ENCODE data around the gene TGFB1I1.

The TGFB1I1 gene

DNA sequence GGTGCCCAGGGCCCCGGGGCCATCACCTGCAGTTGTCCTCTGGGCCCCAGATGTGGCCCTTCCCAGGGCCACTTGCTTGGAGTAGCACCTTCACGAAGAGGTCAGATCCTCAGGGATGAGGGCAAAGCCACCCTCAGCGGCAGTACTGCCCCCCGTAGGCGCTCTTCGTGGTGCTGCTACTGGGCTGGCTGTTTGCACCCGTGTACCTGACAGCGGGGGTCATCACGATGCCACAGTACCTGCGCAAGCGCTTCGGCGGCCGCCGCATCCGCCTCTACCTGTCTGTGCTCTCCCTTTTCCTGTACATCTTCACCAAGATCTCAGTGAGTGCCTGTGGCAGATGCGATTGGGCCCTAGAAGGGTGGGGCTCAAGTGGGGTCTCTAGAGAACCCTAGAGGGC, 13.6 kb downstream of the TGFB1I1 start:
- no peak overlapping the region for H3K27ac Mint-ChIP-seq
- peaks cover 11% of the 10 kb centered on the region for H3K4me1 Mint-ChIP-seq (ENCODE audit: low read depth)
- no peaks in the 10 kb centered on the region for H3K27me3 Mint-ChIP-seq
- H3K4me3 Mint-ChIP-seq: no peak overlapping the region
- peaks cover 8% of the 10 kb centered on the region for H3K36me3 Mint-ChIP-seq (ENCODE audit: low read depth)
- DNase-seq: no peak
- no peaks in the 10 kb centered on the region for H3K9me3 Mint-ChIP-seq

DNA sequence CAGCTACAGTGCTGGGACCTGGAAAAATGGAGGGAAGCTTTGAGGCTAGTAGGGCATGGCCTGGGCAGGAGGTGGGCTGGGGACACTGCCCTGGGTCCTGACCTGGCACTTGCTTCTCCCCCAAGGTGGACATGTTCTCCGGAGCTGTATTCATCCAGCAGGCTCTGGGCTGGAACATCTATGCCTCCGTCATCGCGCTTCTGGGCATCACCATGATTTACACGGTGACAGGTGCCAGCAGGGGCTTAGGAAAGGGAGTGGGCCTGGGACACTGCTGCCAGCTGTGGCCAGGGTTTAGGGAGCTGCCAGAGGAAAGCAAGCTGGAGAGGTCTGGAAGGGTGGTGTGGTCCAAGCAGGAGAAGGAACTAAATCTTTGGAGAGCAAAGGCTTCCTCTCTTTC, 14.1 kb downstream of the TGFB1I1 start:
- H3K4me3 Mint-ChIP-seq: no peak overlapping the region
- DNase-seq: no peak
- H3K4me1 Mint-ChIP-seq (ENCODE audit: low read depth): peaks cover 11% of the 10 kb centered on the region
- H3K36me3 Mint-ChIP-seq (ENCODE audit: low read depth): peaks cover 12% of the 10 kb centered on the region
- H3K27me3 Mint-ChIP-seq: no peaks in the 10 kb centered on the region
- no peak overlapping the region for H3K27ac Mint-ChIP-seq
- H3K9me3 Mint-ChIP-seq: no peaks in the 10 kb centered on the region

DNA sequence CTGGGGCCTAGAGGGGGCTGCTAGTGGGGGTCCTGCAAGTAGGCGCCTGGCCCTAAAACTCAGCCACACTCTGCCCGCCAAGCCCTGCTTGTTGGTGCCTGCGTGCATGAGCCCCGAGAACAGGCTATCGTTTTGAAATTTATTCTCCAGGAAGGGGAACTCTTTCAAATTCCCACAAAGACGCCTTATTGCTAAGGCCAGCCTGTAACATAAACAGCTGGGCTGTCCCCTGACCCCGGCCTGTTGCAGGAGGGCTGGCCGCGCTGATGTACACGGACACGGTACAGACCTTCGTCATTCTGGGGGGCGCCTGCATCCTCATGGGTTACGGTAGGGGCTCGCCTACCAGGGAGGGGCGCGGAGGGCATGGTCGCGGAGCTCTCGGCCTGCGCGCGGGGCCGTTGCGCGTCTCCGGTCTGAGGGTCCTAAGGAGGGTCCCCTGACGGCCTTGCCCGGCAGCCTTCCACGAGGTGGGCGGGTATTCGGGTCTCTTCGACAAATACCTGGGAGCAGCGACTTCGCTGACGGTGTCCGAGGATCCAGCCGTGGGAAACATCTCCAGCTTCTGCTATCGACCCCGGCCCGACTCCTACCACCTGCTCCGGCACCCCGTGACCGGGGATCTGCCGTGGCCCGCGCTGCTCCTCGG, 15.2 kb downstream of the TGFB1I1 start:
- no peak for DNase-seq

DNA sequence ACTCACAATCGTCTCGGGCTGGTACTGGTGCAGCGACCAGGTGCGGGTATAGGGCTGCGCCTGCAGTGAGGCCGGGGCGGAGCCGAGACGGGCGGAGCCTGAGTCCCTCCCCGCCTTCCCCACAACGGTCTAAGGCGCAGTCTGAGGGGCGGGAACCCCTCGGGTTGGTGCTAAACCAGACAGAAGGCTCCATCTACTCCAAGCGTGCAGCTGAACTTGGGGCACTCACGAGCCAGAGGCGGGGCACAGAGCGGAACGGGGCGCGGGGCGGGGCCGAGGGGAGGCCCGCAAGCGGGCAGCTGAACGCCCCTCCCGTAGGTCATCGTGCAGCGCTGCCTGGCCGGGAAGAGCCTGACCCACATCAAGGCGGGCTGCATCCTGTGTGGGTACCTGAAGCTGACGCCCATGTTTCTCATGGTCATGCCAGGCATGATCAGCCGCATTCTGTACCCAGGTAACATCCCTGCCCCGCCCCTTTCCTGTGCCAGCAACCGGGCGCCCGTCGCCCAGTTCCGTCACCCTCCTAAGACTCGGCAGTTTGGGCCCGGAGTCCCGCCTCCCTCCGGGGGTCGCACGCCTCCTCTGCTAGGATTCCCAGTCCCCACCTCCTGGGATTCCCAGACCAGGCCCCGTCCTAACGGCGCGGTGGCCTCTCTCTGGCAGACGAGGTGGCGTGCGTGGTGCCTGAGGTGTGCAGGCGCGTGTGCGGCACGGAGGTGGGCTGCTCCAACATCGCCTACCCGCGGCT, 15.9 kb downstream of the TGFB1I1 start:
- Mint-ChIP-seq H3K4me3 (peak overlapping the region; percentile 81), H3K27me3 (no peaks in the 10 kb centered on the region), H3K4me1 (ENCODE audit: low read depth) (peaks cover 11% of the 10 kb centered on the region), H3K36me3 (ENCODE audit: low read depth) (peaks cover 29% of the 10 kb centered on the region), H3K9me3 (no peaks in the 10 kb centered on the region), H3K27ac (peak overlapping the region; percentile 55)
- DNase-seq: peak; percentile 80

More for the DNA sequence above, 15.2 kb downstream of the TGFB1I1 start:
- Mint-ChIP-seq H3K27me3 (no peaks in the 10 kb centered on the region), H3K4me1 (ENCODE audit: low read depth) (peaks cover 11% of the 10 kb centered on the region), H3K36me3 (ENCODE audit: low read depth) (peaks cover 22% of the 10 kb centered on the region), H3K27ac (peak overlapping the region; percentile 55), H3K9me3 (no peaks in the 10 kb centered on the region), H3K4me3 (peak overlapping the region; percentile 81)

DNA sequence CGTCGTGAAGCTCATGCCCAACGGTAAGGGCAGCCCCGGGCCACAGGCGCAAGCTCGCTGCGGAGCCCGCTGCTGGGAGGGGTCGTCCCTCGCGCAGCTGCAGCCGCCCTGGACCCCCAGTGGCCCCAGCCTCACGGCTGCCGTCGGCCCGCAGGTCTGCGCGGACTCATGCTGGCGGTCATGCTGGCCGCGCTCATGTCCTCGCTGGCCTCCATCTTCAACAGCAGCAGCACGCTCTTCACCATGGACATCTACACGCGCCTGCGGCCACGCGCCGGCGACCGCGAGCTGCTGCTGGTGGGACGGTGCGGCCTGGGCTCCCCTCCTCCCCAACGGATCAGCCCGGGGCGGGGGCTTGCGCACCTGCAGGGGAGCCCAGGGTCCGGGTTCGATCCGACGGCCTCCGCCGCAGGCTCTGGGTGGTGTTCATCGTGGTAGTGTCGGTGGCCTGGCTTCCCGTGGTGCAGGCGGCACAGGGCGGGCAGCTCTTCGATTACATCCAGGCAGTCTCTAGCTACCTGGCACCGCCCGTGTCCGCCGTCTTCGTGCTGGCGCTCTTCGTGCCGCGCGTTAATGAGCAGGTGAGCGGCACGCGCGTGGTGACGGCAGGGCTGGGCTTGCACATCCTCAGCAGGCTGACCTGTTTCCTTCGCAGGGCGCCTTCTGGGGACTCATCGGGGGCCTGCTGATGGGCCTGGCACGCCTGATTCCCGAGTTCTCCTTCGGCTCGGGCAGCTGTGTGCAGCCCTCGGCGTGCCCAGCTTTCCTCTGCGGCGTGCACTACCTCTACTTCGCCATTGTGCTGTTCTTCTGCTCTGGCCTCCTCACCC, 16.7 kb downstream of the TGFB1I1 start:
- H3K27ac Mint-ChIP-seq: no peak overlapping the region
- DNase-seq: no peak
- H3K36me3 Mint-ChIP-seq (ENCODE audit: low read depth): peaks cover 37% of the 10 kb centered on the region
- peak overlapping the region; percentile 81 for H3K4me3 Mint-ChIP-seq
- no peaks in the 10 kb centered on the region for H3K9me3 Mint-ChIP-seq
- no peaks in the 10 kb centered on the region for H3K27me3 Mint-ChIP-seq
- peaks cover 11% of the 10 kb centered on the region for H3K4me1 Mint-ChIP-seq (ENCODE audit: low read depth)

DNA sequence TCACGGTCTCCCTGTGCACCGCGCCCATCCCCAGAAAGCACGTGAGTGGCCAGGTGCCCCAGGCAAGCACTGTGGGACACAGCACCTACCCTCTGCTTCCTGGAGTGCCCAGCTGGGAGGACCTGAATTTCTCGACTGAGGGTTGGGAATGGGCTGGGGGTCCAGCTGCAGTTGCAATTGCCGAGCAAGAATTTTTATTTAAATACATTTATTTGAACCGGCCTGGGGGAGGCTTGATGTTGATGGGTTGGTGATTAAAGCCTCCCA, 17.3 kb downstream of the TGFB1I1 start:
- no peaks in the 10 kb centered on the region for H3K27me3 Mint-ChIP-seq
- H3K4me1 Mint-ChIP-seq (ENCODE audit: low read depth): peaks cover 11% of the 10 kb centered on the region
- no peaks in the 10 kb centered on the region for H3K9me3 Mint-ChIP-seq
- H3K4me3 Mint-ChIP-seq: no peak overlapping the region
- H3K36me3 Mint-ChIP-seq (ENCODE audit: low read depth): peaks cover 40% of the 10 kb centered on the region
- H3K27ac Mint-ChIP-seq: no peak overlapping the region
- no peak for DNase-seq

DNA sequence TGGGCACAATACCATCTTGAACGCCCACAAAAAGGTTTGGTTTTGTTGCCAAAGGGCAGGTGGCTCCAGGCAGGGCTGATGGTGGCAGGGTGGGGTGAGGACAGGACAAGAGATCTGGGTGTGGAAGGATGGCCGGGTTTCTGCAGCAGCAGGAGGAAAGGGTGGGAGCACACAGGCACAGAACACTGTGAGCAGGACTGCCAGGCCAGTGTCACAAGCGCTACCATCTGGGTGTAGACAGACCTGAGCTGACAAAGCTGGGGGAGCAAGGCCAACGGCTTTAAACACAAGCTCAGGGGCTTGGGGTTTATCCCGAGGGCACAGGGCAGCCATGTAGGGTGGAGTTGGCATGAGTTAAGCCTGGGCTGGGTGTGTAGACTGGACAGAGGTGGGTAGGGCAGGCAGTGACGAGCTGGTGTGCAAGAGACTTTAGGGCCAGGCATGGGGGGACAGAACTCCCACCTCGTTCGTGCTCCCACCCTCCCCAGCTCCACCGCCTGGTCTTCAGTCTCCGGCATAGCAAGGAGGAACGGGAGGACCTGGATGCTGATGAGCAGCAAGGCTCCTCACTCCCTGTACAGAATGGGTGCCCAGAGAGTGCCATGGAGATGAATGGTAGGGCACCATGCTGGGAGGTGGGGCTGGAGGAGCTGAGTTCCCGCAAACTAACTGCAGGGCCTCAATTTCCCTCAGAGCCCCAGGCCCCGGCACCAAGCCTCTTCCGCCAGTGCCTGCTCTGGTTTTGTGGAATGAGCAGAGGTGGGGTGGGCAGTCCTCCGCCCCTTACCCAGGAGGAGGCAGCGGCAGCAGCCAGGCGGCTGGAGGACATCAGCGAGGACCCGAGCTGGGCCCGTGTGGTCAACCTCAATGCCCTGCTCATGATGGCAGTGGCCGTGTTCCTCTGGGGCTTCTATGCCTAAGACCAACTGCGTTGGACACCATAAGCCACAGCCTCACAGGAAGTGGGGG, 17.9 kb downstream of the TGFB1I1 start:
- Mint-ChIP-seq H3K27ac (no peak overlapping the region), H3K4me3 (no peak overlapping the region), H3K27me3 (no peaks in the 10 kb centered on the region), H3K36me3 (ENCODE audit: low read depth) (peaks cover 43% of the 10 kb centered on the region), H3K4me1 (ENCODE audit: low read depth) (peaks cover 11% of the 10 kb centered on the region), H3K9me3 (no peaks in the 10 kb centered on the region)
- no peak for DNase-seq

DNA sequence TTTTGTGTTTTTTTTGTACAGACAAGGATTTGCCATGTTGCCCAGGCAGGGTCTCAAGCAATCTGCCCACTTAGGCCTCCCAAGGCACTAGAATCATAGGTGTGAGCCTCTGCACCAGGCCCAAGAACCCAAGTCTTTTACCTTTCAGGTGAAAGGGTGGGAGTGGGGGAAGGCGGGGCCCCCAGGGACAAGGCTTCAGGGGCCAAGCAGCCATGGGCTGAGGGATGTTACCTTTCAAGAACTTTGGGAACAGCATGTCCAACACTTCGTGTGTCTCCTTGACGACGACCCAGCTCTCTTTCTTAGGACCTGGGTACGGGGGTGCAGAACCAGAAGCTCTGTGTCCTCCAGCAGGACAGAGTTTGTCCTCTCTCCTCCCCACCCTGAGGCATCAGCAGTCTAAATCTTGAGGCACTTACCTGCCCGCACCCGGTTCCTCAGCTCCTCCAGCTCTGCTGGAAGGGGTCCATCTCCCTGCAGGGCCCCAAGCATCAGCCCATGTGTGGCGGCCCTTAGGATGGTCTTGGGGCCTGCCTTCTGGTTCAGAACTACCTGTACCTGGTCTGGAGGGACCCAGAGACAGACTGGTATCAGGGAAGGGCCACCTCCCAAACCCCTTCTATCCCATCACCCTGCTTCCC, 19.9 kb downstream of the TGFB1I1 start:
- no peak for DNase-seq
- Mint-ChIP-seq H3K36me3 (ENCODE audit: low read depth) (peaks cover 60% of the 10 kb centered on the region), H3K27ac (no peak overlapping the region), H3K4me1 (ENCODE audit: low read depth) (peaks cover 11% of the 10 kb centered on the region), H3K9me3 (no peaks in the 10 kb centered on the region), H3K4me3 (no peak overlapping the region), H3K27me3 (no peaks in the 10 kb centered on the region)

DNA sequence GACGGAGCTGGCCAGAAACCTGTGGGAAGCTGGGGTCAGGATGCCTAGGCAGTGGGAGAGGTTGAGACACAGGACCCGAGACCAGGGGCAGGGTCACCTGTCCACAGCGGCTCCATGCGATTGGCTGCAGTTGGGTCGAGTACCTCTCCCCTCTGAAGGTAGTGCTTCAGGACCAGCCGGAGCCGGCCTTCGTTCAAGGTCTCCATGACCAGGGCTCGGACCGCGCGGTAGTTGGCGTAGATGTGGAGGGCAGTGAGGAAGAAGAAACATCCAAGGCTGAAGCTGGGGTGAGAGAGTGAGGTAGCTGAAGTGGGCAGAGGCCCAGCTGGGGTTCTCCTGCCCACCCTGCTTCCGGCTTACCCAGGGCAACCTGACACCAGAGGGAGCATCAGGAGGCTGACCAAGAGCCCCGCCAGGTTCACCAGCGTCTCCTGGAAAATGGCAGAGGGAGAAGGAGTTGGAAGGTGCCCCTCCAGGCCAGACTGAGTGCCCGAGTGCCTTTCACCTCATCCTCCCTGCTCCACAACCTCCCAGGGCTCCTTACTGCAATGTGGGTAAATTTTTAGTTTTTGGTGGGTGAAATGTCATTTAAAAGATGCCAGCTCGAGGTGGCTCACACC, 21.7 kb downstream of the TGFB1I1 start:
- Mint-ChIP-seq H3K9me3 (no peaks in the 10 kb centered on the region), H3K4me1 (ENCODE audit: low read depth) (no peaks in the 10 kb centered on the region), H3K27ac (no peak overlapping the region), H3K4me3 (no peak overlapping the region), H3K27me3 (no peaks in the 10 kb centered on the region), H3K36me3 (ENCODE audit: low read depth) (peaks cover 78% of the 10 kb centered on the region)
- no peak for DNase-seq

DNA sequence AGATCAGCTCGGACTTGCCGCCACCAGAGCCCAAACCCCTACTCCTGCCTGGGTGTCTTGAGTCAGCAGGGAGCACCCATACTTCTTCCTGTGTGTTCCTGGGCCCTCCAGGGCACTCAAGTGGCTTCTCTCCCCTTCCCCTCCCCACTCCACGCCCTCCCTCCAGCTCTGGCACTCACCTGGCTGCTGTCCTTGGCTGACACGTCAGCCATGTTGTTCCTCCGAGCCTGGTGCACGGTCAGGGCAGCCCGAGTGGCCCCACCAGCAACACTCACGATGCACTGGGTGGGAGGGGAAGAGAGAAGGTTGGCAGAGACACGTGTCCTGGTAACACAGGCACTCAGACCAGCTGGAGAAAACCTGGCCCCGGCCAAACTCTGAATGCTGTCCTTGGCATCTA, 24.7 kb downstream of the TGFB1I1 start:
- Mint-ChIP-seq H3K36me3 (ENCODE audit: low read depth) (peaks cover 82% of the 10 kb centered on the region), H3K4me3 (no peak overlapping the region), H3K9me3 (no peaks in the 10 kb centered on the region), H3K27me3 (no peaks in the 10 kb centered on the region), H3K27ac (no peak overlapping the region), H3K4me1 (ENCODE audit: low read depth) (no peaks in the 10 kb centered on the region)
- DNase-seq: no peak

DNA sequence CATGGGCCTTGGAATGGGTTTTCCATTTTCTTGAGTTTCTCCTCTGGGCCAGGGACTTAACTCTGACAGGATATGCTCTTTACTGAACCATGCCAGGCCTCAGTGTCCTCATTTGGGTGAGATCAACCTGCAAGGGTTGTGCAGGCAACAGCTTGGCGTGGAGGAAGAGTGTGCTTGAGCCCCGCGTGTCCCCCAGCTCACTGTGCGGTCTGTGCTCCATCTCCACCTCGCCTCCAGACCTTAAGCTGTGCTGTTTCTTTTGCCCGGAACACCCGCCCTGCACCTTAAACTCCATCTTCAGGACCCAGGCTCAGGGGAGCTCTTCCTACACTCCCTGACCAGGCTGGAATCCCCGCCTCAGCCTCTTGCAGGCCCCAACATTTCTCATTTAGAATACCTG, 26.5 kb downstream of the TGFB1I1 start:
- no peak for DNase-seq
- Mint-ChIP-seq H3K4me1 (ENCODE audit: low read depth) (peaks cover 4% of the 10 kb centered on the region), H3K36me3 (ENCODE audit: low read depth) (peaks cover 64% of the 10 kb centered on the region), H3K27me3 (no peaks in the 10 kb centered on the region), H3K9me3 (no peaks in the 10 kb centered on the region), H3K4me3 (no peak overlapping the region), H3K27ac (no peak overlapping the region)

DNA sequence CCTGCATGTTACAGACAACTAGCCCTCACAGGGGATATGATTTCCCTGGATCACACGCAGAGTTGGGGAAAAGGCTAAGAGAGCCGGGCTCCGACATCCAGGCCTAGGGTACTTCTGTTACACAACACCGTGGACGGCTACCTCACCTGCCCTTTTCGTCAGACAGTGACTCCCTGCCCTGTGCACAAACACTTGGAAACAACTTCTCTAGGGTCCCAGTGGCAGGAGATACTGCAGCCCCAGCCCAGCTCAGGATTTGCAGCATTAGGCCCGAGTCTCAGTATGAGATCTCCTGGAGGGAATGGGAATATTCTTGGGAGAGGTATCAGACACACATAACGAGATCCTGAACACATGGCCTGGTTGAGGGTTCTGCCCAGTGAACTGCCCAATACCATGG, 28.0 kb downstream of the TGFB1I1 start:
- no peaks in the 10 kb centered on the region for H3K9me3 Mint-ChIP-seq
- H3K4me3 Mint-ChIP-seq: no peak overlapping the region
- H3K36me3 Mint-ChIP-seq (ENCODE audit: low read depth): peaks cover 63% of the 10 kb centered on the region
- H3K27me3 Mint-ChIP-seq: no peaks in the 10 kb centered on the region
- DNase-seq: no peak
- H3K4me1 Mint-ChIP-seq (ENCODE audit: low read depth): peaks cover 12% of the 10 kb centered on the region
- no peak overlapping the region for H3K27ac Mint-ChIP-seq

DNA sequence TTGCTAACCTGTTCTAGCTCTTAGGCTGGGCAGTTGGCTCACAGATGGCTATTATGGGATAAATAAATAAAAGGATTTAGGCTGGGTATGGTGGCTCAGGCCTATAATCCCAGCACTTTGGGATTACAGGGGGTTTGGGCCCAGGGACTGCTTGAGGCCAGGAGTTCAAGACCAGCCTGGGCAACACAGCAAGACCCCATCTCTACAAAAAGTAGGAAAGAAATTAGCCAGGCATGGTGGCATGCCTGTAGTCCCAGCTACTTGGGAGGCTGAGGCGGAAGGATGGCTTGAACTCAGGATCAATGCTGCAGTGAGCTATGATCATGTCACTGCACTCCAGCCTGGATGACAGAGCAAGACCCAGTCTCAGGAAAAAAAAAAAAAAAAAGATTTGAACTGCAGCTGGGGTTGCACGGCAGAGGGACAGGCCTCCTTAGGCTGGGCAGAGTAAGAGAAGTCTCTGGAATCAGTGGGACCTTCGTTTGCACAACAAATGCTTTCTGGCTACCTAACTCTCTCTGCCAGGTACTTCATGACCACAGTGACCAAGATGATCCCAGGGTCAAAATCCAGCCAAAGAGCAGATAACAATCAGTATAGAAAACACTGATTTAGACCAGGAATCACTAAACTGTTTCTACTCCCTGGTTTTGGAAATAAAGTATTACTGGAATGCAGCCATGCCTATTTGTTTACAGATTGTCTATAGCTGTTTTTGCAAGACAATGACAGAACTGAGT, 29.4 kb downstream of the TGFB1I1 start:
- no peak for DNase-seq
- Mint-ChIP-seq H3K27ac (no peak overlapping the region), H3K4me3 (no peak overlapping the region), H3K27me3 (no peaks in the 10 kb centered on the region), H3K36me3 (ENCODE audit: low read depth) (peaks cover 61% of the 10 kb centered on the region), H3K4me1 (ENCODE audit: low read depth) (peaks cover 26% of the 10 kb centered on the region), H3K9me3 (no peaks in the 10 kb centered on the region)

Measured in activated T-cell treated with anti-CD3 and anti-CD28 coated beads, Interleukin-2, amount 50 U/mL, for 24 hours (primary cell).